K562 (cell line): ENCODE data around the gene INSL3. TPM values are rescaled to one million over a fixed set of nuclear protein-coding genes. Genes with fewer than 3 reads are reported as not detected.

ENCODE experiments used
- ATAC-seq: fragments of 200-7000 bp; cut with Tn5 transposase; 3 replicates; pipeline ENCODE4 v1.9.1; 2020; ENCODE audit warnings: moderate library complexity
- BruUV-seq: library from RNA; stranded (reverse); fragments of 400-500 nt; replicated peaks from 2 replicates; lab custom pipeline; 2021; lab: Mats Ljungman, UMichigan
- CTCF ChIA-PET: fragments of 300-600 bp; formaldehyde crosslinking; extraction: SDS; loops from one replicate; lab custom pipeline; 2021; ENCODE audit warnings: low intra/inter-chr PET ratio; lab: Yijun Ruan, JAX
- POLR2A ChIA-PET: fragments of 300-600, 350-650 bp; sonication (Branson Sonifier 250); formaldehyde crosslinking; extraction: SDS; loops from one replicate; lab custom pipeline; 2021; ENCODE audit warnings: antibody characterized with exemption, inconsistent platforms; lab: Yijun Ruan, JAX
- DNase-seq, 4 experiments: peaks; one replicate each; pipeline versions ENCODE4 v3.0.0 to v3.0.0-alpha.2; 2011 to 2018; ENCODE audit warnings: low spot score in 3 of 4, mixed read lengths in 3 of 4; ENCODE audit errors: extremely low read depth in 1 of 4
- FAIRE-seq: peaks from 2 replicates; lab custom pipeline; 2011; peaks lifted over from hg19 to GRCh38; lab: Jason Lieb, UNC
- H2AFZ ChIP-seq: 2 replicates; pipeline ENCODE4 v1.6.0; 2011; ENCODE audit warnings: low read depth, low read length, control low read depth, inconsistent platforms
- H3K27ac ChIP-seq: fragments of 200-600 bp; 3 replicates; pipeline ENCODE4 v1.8.0; 2011; ENCODE audit warnings: low read depth, mild to moderate bottlenecking, control low read depth, inconsistent platforms, low read length, moderate library complexity, mixed read lengths; ENCODE audit errors: extremely low read depth
- H3K27me3 ChIP-seq, 2 experiments: fragments of 300-600 bp in 1 of 2; 2 replicates in 1 of 2; 3 replicates in 1 of 2; pipeline versions ENCODE4 v1.6.0 to v1.8.0; 2011; ENCODE audit warnings: inconsistent platforms in 2 of 2, low read length in 2 of 2, mild to moderate bottlenecking in 1 of 2, mixed read lengths in 1 of 2, moderate library complexity in 1 of 2; ENCODE audit not compliant: control insufficient read depth in 2 of 2, insufficient read depth in 2 of 2
- H3K36me3 ChIP-seq: fragments of 300-600 bp; 3 replicates; pipeline ENCODE4 v1.8.0; 2011; ENCODE audit warnings: mild to moderate bottlenecking, low read length, inconsistent platforms; ENCODE audit not compliant: control insufficient read depth, insufficient read depth
- H3K4me1 ChIP-seq, 2 experiments: fragments of 200-600 bp in 1 of 2; replicated peaks in 1 of 2; 2 replicates in 1 of 2; 3 replicates in 1 of 2; pipeline versions ENCODE4 v1.5.1 to v1.8.0; 2011; ENCODE audit warnings: inconsistent platforms in 2 of 2, low read length in 2 of 2, mild to moderate bottlenecking in 1 of 2, mixed read lengths in 1 of 2, moderate library complexity in 1 of 2; ENCODE audit not compliant: control insufficient read depth in 2 of 2, insufficient read depth in 2 of 2
- H3K4me2 ChIP-seq: 2 replicates; pipeline ENCODE4 v1.6.1; 2011; ENCODE audit warnings: low read length, control low read depth, inconsistent platforms, mixed read lengths; ENCODE audit not compliant: insufficient read depth
- H3K4me3 ChIP-seq: fragments of 200-600 bp; sonication (generic), shearing (Covaris generic); 2 replicates; pipeline ENCODE4 v1.5.1; 2016; ENCODE audit warnings: control low read depth, inconsistent platforms
- H3K79me2 ChIP-seq: fragments of 200-600 bp; 3 replicates; pipeline ENCODE4 v1.8.0; 2011; ENCODE audit warnings: low read length, inconsistent platforms; ENCODE audit not compliant: control insufficient read depth, insufficient read depth
- H3K9ac ChIP-seq, 2 experiments: 2 replicates each; pipeline versions ENCODE4 v1.6.0 to v1.6.1; 2011; ENCODE audit warnings: low read depth in 2 of 2, low read length in 2 of 2, control low read depth in 1 of 2, inconsistent platforms in 1 of 2, mild to moderate bottlenecking in 1 of 2, mixed read lengths in 1 of 2; ENCODE audit not compliant: insufficient read depth in 1 of 2
- H3K9me1 ChIP-seq: one replicate; pipeline ENCODE4 v1.6.0; 2011; ENCODE audit warnings: inconsistent platforms, mild to moderate bottlenecking, low read length, moderate library complexity; ENCODE audit not compliant: control insufficient read depth, insufficient read depth
- H3K9me3 ChIP-seq: replicated peaks from 2 replicates; pipeline ENCODE4 v1.5.1; 2011; ENCODE audit warnings: low read depth, low read length, inconsistent platforms; ENCODE audit not compliant: control insufficient read depth, insufficient read depth
- H4K20me1 ChIP-seq: replicated peaks from 2 replicates; pipeline ENCODE4 v1.6.1; 2011; ENCODE audit warnings: low read length, inconsistent platforms, mixed read lengths; ENCODE audit not compliant: control insufficient read depth, insufficient read depth
- C11orf30 ChIP-seq: fragments of 450-650 bp; IDR thresholded peaks from 2 replicates; pipeline ENCODE4 v1.6.1; 2016; ENCODE audit warnings: low read depth, mild to moderate bottlenecking
- CREB1 ChIP-seq, 2 experiments: sonication (generic) in 1 of 2; formaldehyde crosslinking in 1 of 2; IDR thresholded peaks; 2 replicates each; pipeline versions ENCODE4 v1.6.1 to v1.8.0; 2012 to 2022; ENCODE audit warnings: inconsistent platforms in 1 of 2, mild to moderate bottlenecking in 1 of 2, missing genetic modification reagents in 1 of 2, moderate library complexity in 1 of 2
- ETV5 ChIP-seq: sonication (generic); formaldehyde crosslinking; IDR thresholded peaks from 2 replicates; pipeline ENCODE4 v1.4.0; 2020; ENCODE audit warnings: low read depth, mild to moderate bottlenecking, missing genetic modification reagents
- FUS ChIP-seq: fragments of 200-400 bp; formaldehyde crosslinking; optimal IDR thresholded peaks from 2 replicates; pipeline ENCODE3; 2017; ENCODE audit warnings: low read depth, low read length
- MCM2 ChIP-seq: fragments of 450-650 bp; IDR thresholded peaks from 2 replicates; pipeline ENCODE4 v1.6.1; 2017; ENCODE audit warnings: low read depth, mild to moderate bottlenecking
- MCM3 ChIP-seq: fragments of 450-650 bp; IDR thresholded peaks from 2 replicates; pipeline ENCODE4 v1.6.1; 2016
- POLR2AphosphoS2 ChIP-seq: IDR thresholded peaks from 2 replicates; pipeline ENCODE4 v1.6.1; 2012; ENCODE audit warnings: low read length, improper control_type of control experiment
- SAFB2 ChIP-seq: fragments of 200-400 bp; formaldehyde crosslinking; IDR thresholded peaks from 2 replicates; pipeline ENCODE4 v1.6.1; 2018; ENCODE audit warnings: borderline replicate concordance, low read length, low read depth, moderate library complexity; ENCODE audit not compliant: severe bottlenecking
- ZNF121 ChIP-seq: sonication (generic); formaldehyde crosslinking; conservative IDR thresholded peaks from 2 replicates; pipeline ENCODE4 v1.8.0; 2022; ENCODE audit warnings: missing genetic modification reagents
- ZNF146 ChIP-seq: IDR thresholded peaks from one replicate; pipeline ENCODE4 v1.6.1; 2018; ENCODE audit warnings: missing compliant biosample characterization; ENCODE audit not compliant: unreplicated experiment
- ZNF584 ChIP-seq: fragments of 200-800 bp; sonication (Bioruptor generic); IDR thresholded peaks from 2 replicates; pipeline ENCODE4 v1.6.1; 2016; ENCODE audit warnings: low read depth, mild to moderate bottlenecking, missing genetic modification characterization, missing compliant biosample characterization
- WGBS: fragments of 100-300 bp; shearing (Covaris generic); methylation state at CpG from one replicate; pipeline ENCODE4 v1.1.6; 2016; ENCODE audit warnings: low coverage, mixed read lengths; ENCODE audit not compliant: insufficient coverage; ENCODE audit errors: missing lambda C conversion rate; 5-methylcytosine and 5-hydroxymethylcytosine counted together
- in situ Hi-C: fragments of 300-500 bp; cut with MboI; formaldehyde crosslinking; loops from 4 replicates; pipeline ENCODE4 v1.15.0; 2018; ENCODE audit warnings: inconsistent platforms, mixed read lengths
- intact Hi-C: fragments of 100-400 bp; cut with micrococcal nuclease; formaldehyde crosslinking; loops from 2 replicates; pipeline ENCODE4 v1.14.2; 2022
- polyA plus RNA-seq, 8 experiments: library from polyadenylated mRNA; depleted of rRNA in 4 of 8; stranded (reverse) in 5 of 8; unstranded in 3 of 8; fragments of >200 nt; fragmentation: Nextera tagmentation in 2 of 8; fragmentation: Illumina TruSeq in 1 of 8; extraction: Ambion mirVana in 2 of 8; extraction: Trizol in 1 of 8; gene quantifications; 2 replicates each; pipeline versions ENCODE4 v1.2.1 to v1.2.3, GENCODE V29; 2011 to 2014; ENCODE audit warnings: inconsistent platforms in 1 of 8, missing spikeins in 1 of 8
- total RNA-seq, 7 experiments: library from RNA; depleted of rRNA in 6 of 7; stranded (reverse); fragments of >200 nt in 6 of 7; fragmentation: Illumina TruSeq in 2 of 7; extraction: Trizol in 2 of 7; gene quantifications; 2 replicates each; pipeline versions ENCODE4 v1.2.1 to v1.2.3, GENCODE V29; 2011 to 2021; ENCODE audit warnings: low replicate concordance in 1 of 7
- TF ChIP-seq, protein P1 (sequence below): fragments of 450-650 bp; IDR thresholded peaks from 2 replicates; pipeline ENCODE4 v1.6.1; 2016; ENCODE audit warnings: low read depth, mild to moderate bottlenecking, moderate library complexity

The INSL3 gene
- total and polyA plus RNA-seq, 9 of the 15 experiments (the other 6 are each of a cell fraction or from before 2014, with no cell fraction given) = not detected

DNA sequence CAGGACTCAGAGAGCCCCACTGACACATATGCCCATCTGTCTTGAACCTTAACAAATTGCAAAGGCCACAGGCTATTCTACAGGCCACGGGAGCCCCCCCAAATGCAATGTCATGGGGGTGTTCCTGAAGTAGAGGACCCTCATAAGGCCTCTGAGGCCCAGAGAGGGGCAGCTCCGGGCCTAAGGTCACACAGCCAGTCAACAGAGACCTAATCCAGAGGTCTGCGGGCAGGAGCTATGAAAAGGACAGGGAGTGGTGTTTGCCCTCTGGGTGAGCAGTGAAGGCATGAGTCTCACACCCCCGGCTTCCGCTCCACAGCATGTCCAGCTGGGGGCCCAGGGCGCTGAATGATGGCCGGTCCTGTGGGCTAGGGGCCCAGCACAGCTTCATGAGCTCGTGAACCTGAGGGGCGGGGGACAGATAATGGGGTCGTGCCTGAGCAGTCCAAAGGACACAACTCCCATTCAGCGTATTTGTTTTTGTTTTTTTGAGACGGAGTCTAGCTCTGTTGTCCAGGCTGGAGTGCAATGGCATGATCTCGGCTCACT is 5.3 kb upstream of the INSL3 start:
- peaks cover 0 to 33% of the 10 kb centered on the region in 2 experiments; a peak in 3 of 5 replicates for H3K27me3 ChIP-seq
- in situ Hi-C loops = no loop called here
- H3K4me1 ChIP-seq = peaks cover 4 to 22% of the 10 kb centered on the region in 2 experiments; a peak in 3 of 5 replicates
- no TSS peak for BruUV-seq
- H2AFZ ChIP-seq = no peak overlapping the region
- DNase-seq = no peak
- no peak for FAIRE-seq
- no peaks in the 10 kb centered on the region; the same call in 1 of the 2 replicates for H4K20me1 ChIP-seq
- no peaks in the 10 kb centered on the region for H3K36me3 ChIP-seq
- CTCF ChIA-PET = no interaction called here
- H3K79me2 ChIP-seq = no peaks in the 10 kb centered on the region
- H3K27ac ChIP-seq = no peak overlapping the region
- no peak overlapping the region for H3K4me3 ChIP-seq
- no peaks in the 10 kb centered on the region for H3K9me1 ChIP-seq
- no peak for ATAC-seq
- POLR2A ChIA-PET = interaction anchor here (0.6 kb wide), 1 partner anchor 17 kb away, joined by 3 read pairs; no protein-coding TSS in a partner anchor
- WGBS = 17% methylated on average over 12 of the region's 13 CpGs
- intact Hi-C loops = no loop called here
- TF ChIP-seq ETV5 (CRISPR knock-in tag) = no peak
- no peak for TF ChIP-seq ZNF584 (CRISPR knock-in tag)
- no peak for TF ChIP-seq ZNF146 (CRISPR knock-in tag)
- TF ChIP-seq MCM3 = no peak
- TF ChIP-seq CREB1 (IDR thresholded peaks at IDR 0.05) = no peak
- TF ChIP-seq CREB1 (CRISPR knock-in tag; IDR thresholded peaks at IDR 0.05) = no peak
- TF ChIP-seq ZNF121 = no peak
- TF ChIP-seq POLR2AphosphoS2 = no peak
- no peak for TF ChIP-seq MCM2
- TF ChIP-seq FUS = no peak
- TF ChIP-seq C11orf30 = no peak
- TF ChIP-seq, protein P1, sequence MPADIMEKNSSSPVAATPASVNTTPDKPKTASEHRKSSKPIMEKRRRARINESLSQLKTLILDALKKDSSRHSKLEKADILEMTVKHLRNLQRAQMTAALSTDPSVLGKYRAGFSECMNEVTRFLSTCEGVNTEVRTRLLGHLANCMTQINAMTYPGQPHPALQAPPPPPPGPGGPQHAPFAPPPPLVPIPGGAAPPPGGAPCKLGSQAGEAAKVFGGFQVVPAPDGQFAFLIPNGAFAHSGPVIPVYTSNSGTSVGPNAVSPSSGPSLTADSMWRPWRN = no peak
- TF ChIP-seq SAFB2 = no peak
- no peak overlapping the region for H3K4me2 ChIP-seq
- no peaks in the 10 kb centered on the region for H3K9me3 ChIP-seq
- peak overlapping the region in 1 of 2 experiments; percentile 45; a peak in 1 of 4 replicates for H3K9ac ChIP-seq
